Mucosa of stomach (tissue), 1 donor: Measurements from ENCODE around the gene KIT.

Experiments used
- H3K27me3 ChIP-seq: one replicate; pipeline ENCODE4 v1.7.0; 2013; ENCODE audit warnings: mild to moderate bottlenecking, low read length; ENCODE audit not compliant: control insufficient read depth, insufficient read depth
- H3K36me3 ChIP-seq: one replicate; pipeline ENCODE4 v1.7.0; 2013; ENCODE audit warnings: low read length; ENCODE audit not compliant: control insufficient read depth, insufficient read depth
- H3K4me1 ChIP-seq: one replicate; pipeline ENCODE4 v1.7.0; 2013; ENCODE audit warnings: mild to moderate bottlenecking, low read length; ENCODE audit not compliant: control insufficient read depth, insufficient read depth
- H3K4me3 ChIP-seq: one replicate; pipeline ENCODE4 v1.7.0; 2013; ENCODE audit warnings: low read length
- H3K9ac ChIP-seq: one replicate; pipeline ENCODE4 v1.7.0; 2013; ENCODE audit warnings: mild to moderate bottlenecking, low read length, moderate library complexity
- H3K9me3 ChIP-seq: one replicate; pipeline ENCODE4 v1.7.0; 2013; ENCODE audit warnings: mild to moderate bottlenecking, low read length, moderate library complexity; ENCODE audit not compliant: control insufficient read depth
- donor health status: Pancreatic carcinoma.

KIT gene

DNA sequence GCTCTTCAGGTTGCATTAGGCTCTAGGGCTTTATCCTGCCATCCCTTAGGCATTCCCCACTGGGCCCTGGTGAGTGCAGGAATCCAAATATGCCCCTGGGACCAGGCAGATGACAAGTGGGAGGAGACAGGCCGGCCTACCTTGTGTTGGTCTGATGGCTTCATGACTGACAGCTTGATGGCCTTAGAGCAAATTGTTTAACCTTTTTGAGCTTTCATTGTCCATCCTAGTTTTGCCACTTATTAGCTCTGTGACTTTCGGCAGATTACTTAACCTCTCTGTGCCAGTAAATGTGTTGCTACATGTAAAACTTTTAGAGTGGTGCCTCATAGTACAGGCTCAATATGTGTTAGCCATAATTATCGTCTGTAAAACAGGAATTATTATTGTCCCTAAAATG is 4.4 kb downstream of the KIT start:
- H3K9me3 ChIP-seq: no peaks in the 10 kb centered on the region
- H3K27me3 ChIP-seq: peaks cover 40% of the 10 kb centered on the region
- no peak overlapping the region for H3K9ac ChIP-seq
- no peaks in the 10 kb centered on the region for H3K36me3 ChIP-seq
- no peak overlapping the region for H3K4me3 ChIP-seq
- peaks cover 23% of the 10 kb centered on the region for H3K4me1 ChIP-seq

DNA sequence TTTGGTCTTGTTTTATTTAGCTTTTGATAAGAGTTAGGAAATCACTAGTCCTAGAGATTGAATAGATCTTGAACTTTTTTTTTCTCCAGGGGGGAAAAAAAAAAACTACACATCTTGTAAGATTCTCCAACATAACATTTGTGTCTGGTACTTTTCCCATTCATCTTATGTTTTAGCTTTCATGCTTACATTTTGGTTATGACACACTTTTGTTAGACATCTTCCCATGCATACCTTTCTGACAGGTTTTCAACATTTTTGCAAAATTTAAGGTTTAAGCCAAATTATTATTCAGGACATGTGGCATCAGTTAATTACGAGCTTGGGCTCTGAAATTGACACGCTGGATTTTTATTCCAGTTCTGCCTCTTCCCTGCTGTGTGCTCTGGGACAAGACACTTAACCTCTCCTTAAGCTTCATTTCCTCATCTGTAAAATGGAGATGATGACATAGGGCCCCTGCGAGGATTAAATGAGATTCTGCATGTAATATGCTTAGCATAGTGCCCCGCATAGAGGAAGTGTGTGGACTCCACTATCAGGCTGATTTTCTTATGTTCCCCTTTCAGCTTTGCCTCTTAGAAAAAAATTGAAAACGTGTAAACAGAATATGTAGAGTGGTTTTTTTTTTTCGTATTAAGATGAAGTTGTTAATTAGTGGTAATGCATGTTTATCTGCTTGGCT is 5.3 kb downstream of the KIT start:
- peaks cover 31% of the 10 kb centered on the region for H3K27me3 ChIP-seq
- H3K9ac ChIP-seq: no peak overlapping the region
- no peak overlapping the region for H3K4me3 ChIP-seq

DNA sequence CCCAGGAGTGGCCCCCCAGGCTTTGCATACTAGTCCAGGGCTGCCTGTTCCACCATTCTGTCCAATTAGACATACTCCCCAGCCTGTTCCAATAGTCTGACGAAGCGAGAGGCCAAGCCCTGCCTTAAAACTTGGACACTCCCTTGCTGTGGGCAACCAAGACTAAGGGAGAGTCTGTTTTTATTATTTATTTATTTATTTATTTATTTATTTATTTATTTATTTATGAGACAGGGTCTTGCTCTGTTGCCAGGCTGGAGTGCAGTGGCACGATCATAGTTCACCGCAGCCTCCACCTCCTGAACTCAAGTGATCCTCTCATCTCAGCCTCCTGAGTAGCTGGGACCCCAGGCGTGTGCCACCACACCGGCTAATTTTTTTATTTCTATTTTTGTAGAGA is 6.6 kb downstream of the KIT start:
- Histone ChIP-seq H3K9me3 (no peaks in the 10 kb centered on the region), H3K4me3 (no peak overlapping the region), H3K9ac (no peak overlapping the region)

More for the DNA sequence above, 5.3 kb downstream of the KIT start:
- H3K36me3 ChIP-seq: no peaks in the 10 kb centered on the region
- H3K9me3 ChIP-seq: no peaks in the 10 kb centered on the region
- H3K4me1 ChIP-seq: peaks cover 15% of the 10 kb centered on the region

DNA sequence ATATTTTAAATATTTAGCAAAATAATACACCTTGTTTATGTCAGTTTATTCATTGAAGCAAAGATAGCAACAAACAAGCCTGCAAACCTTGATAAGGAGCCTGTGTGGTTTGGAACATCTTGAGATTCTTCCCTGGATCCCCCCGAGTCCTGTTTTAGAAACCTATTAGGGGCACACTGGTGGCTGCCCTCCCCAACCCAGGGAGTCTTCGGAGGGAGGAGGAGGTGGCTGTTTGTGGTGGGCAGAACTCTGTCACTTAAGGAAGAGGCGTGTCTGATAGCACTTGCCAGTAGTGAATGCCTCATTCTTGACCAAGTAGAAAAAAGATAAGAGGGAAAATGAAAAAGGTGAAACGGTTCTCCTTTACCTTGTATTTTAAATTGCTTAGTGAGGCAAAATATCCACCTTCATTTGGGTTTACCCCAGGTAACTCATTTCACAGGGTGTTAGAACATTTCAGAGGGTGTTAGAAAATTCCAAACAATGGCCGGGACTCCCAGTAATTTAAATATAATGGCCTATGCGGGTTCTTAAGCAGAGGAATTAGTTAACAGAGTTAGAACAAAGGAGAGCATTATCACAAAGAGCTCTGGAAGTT is 10.4 kb downstream of the KIT start:
- H3K9me3 ChIP-seq: no peaks in the 10 kb centered on the region
- peaks cover 5% of the 10 kb centered on the region for H3K27me3 ChIP-seq
- H3K36me3 ChIP-seq: no peaks in the 10 kb centered on the region
- no peak overlapping the region for H3K9ac ChIP-seq
- no peak overlapping the region for H3K4me3 ChIP-seq
- no peaks in the 10 kb centered on the region for H3K4me1 ChIP-seq

More for the DNA sequence above, 6.6 kb downstream of the KIT start:
- H3K27me3 ChIP-seq: peaks cover 18% of the 10 kb centered on the region
- H3K4me1 ChIP-seq: peaks cover 6% of the 10 kb centered on the region
- no peaks in the 10 kb centered on the region for H3K36me3 ChIP-seq

DNA sequence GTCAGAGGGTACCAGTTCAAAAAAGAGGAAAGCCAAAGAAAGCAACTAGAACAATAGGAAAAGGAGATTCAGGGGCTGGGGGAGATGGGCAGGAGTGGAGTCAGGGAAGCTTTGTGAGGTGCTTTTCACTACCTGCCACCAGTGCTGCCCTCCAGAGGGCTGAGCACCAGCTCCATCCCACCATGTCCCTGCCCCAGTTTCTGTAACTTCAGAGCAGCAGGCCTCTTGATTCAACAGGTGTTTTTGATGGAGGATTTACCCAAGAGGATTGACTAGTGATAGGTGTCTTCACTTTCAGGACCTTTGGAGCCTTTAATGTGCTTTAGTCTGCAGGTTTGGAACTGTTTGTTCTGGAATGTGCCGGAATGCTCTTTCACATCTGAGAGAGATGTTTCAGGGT is 12.1 kb downstream of the KIT start:
- Histone ChIP-seq H3K36me3 (no peaks in the 10 kb centered on the region), H3K4me1 (no peaks in the 10 kb centered on the region), H3K27me3 (no peaks in the 10 kb centered on the region)

DNA sequence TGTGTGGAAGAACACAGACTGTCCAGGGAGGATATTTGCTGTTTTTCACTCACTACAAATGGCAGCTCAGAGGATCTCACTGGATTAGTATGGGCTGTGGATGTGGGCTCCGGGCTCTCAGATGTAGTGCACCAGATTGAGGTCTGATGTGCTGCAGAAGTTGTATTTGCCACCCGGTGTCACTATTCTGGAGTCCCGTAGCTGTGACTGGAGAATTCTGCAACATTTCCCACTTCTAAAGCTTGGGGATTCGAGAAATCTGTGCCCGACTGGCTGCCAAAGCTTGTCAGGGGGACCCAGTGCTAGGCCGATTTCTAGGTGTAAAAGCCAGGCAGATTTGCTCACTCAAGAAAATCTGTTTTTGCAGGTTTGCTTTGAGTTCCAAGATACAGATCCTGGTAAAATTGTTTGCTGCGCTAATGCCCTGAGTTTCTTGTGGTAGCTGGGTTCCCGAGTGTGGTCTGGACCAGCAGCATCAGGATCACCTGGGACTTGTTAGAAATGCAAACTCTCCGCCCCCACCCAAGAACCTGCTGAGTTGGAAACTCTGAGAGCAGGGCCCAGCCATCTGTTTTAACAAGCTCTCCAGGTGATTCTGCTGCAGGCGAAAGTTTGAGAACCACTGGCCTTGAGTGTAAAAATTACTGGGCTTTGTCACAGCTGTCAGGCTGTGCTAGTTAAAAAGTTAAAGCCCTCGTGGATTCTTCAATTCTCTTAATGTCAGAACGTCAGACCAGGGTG is 18.1 kb downstream of the KIT start:
- H3K9ac ChIP-seq: no peak overlapping the region
- no peak overlapping the region for H3K4me3 ChIP-seq
- H3K27me3 ChIP-seq: no peaks in the 10 kb centered on the region
- no peaks in the 10 kb centered on the region for H3K36me3 ChIP-seq
- no peaks in the 10 kb centered on the region for H3K4me1 ChIP-seq
- no peaks in the 10 kb centered on the region for H3K9me3 ChIP-seq

More for the DNA sequence above, 12.1 kb downstream of the KIT start:
- Histone ChIP-seq H3K4me3 (no peak overlapping the region), H3K9ac (no peak overlapping the region), H3K9me3 (no peaks in the 10 kb centered on the region)

DNA sequence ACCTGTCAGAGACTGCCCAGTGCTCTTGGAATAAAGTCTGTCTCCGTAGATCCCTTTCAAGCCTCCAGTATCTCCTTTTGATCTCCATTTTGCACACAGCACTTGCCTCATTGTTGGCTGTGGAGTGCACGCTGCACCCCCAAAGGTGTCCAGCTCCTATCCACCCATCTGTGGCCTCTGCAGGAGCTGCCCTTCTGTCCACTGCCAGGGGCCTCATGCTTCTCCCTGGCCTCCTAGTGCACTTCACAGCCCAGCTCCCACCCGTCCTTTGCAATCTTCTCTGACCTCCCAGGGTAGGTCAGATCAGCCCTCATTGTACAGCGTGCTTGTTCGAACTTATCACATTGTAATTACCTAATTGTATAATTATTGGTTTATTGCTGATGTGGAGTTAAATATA is 18.9 kb downstream of the KIT start:
- Histone ChIP-seq H3K27me3 (no peaks in the 10 kb centered on the region), H3K36me3 (no peaks in the 10 kb centered on the region), H3K9ac (no peak overlapping the region), H3K4me1 (no peaks in the 10 kb centered on the region), H3K9me3 (no peaks in the 10 kb centered on the region), H3K4me3 (no peak overlapping the region)

DNA sequence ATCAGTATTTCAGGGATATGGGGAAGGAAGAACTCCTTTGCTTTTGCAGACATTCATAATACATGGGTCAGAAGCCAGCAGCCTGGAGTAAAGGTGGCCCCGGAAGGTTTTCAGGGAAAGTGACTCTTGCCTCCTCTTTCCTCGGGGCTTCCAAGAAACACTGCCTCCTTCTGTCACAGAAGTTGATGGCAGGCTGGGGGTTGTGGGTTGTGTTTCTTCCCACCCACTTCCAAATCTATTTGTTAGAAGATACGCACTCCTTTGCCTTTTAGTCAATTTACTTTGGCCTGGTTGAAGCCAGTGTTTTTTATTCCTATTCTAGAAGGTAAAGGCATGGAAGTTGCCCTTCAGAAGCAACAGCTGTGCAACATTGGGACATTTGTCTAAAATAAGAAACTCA is 19.7 kb downstream of the KIT start:
- H3K9me3 ChIP-seq: no peaks in the 10 kb centered on the region
- H3K36me3 ChIP-seq: no peaks in the 10 kb centered on the region
- no peaks in the 10 kb centered on the region for H3K27me3 ChIP-seq
- H3K4me1 ChIP-seq: no peaks in the 10 kb centered on the region
- no peak overlapping the region for H3K4me3 ChIP-seq
- H3K9ac ChIP-seq: no peak overlapping the region

DNA sequence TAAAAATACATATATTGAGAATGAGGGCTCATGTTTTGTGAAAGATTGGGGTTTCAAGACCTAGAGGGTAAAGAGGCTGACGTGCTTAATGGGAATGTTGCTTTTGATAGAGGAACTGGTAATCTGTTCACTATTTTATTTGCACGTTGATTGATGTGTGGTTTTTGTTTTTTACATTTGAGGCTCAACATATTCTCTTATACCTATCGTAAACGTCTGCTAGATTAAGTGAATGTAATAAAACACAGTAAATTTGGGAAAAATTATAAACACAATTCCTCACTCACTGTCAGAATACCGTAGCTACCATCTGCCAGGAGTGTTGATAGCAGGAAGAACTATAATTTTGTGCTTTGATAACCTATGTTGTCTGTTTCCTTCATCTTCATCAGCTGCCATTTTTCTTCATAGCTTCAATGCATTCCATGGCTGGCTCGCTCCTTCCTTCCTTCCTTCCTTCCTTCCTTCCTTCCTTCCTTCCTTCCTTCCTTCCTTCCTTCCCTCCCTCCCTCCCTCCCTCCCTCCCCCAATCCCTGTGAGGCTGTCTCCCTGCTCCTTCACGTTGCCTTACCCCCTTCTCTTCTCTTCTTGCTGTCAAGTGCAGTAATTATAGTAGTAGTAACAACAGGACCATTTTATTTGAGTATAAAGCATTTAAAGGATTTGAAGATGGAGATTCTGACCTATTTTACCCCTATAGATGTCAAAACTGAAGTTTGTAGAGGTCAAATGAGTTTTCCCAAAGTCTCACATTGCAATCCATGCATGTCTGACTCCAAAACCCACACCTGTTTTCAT is 20.3 kb downstream of the KIT start:
- no peaks in the 10 kb centered on the region for H3K36me3 ChIP-seq
- H3K27me3 ChIP-seq: no peaks in the 10 kb centered on the region
- no peak overlapping the region for H3K9ac ChIP-seq
- H3K9me3 ChIP-seq: no peaks in the 10 kb centered on the region
- H3K4me1 ChIP-seq: no peaks in the 10 kb centered on the region
- H3K4me3 ChIP-seq: no peak overlapping the region

DNA sequence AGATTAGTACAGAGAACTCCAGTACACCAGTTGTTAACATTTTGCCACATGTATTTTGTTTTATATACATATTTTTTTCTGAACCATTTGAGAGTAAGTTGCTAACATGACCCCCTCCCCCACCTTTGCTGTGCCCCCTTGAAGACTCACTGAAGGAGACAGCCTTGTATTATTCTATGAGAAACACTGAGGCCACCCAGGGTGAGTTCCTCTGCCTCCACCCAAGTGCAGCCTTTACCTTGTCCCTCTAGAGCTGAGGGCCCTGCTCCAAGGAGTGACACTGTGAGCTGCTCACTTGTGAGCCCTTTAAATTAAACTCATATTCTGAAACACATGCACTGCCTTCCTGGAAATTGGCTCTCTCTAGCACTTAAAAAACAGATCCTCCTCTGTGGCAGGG is 21.1 kb downstream of the KIT start:
- Histone ChIP-seq H3K27me3 (no peaks in the 10 kb centered on the region), H3K36me3 (no peaks in the 10 kb centered on the region), H3K9ac (no peak overlapping the region), H3K4me3 (no peak overlapping the region), H3K9me3 (no peaks in the 10 kb centered on the region), H3K4me1 (no peaks in the 10 kb centered on the region)

DNA sequence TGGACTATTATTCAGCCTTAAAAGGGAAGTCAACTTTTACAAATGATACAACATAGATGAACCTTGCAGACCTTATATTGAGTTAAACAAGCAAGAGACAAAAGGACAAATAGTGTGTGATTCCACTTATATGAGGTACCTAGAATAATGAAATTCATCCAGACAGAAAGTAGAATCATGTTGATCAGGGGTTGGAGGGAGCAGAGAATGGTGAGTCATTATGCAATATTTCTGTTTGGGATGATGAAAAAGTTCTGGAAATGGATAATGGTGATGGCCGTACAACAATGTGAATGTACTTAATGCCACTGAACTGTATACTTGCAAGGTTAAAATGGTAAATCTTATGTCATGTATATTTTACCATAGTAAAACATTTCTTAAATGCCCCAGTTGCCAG is 22.1 kb downstream of the KIT start:
- no peaks in the 10 kb centered on the region for H3K27me3 ChIP-seq
- H3K9ac ChIP-seq: no peak overlapping the region
- no peaks in the 10 kb centered on the region for H3K36me3 ChIP-seq
- H3K9me3 ChIP-seq: no peaks in the 10 kb centered on the region
- no peaks in the 10 kb centered on the region for H3K4me1 ChIP-seq
- H3K4me3 ChIP-seq: no peak overlapping the region
